Prostate gland (tissue), 2 donors: ENCODE data around the gene C13orf42.

Source experiments
- CTCF ChIP-seq, 4 experiments: fragments of 200-600 bp in 2 of 4; fragments of 450-650 bp in 2 of 4; sonication (generic) in 2 of 4; IDR thresholded peaks; 1 replicate in 3 of 4; 2 replicates in 1 of 4; pipeline ENCODE4 v1.5.1; 2016 to 2019; ENCODE audit warnings: antibody characterized with exemption in 4 of 4, mild to moderate bottlenecking in 2 of 4, moderate library complexity in 2 of 4
- POLR2A ChIP-seq: fragments of 450-650 bp; IDR thresholded peaks from one replicate; pipeline ENCODE4 v1.6.1; 2016; ENCODE audit warnings: antibody characterized with exemption, mild to moderate bottlenecking

GRCh38 chr13:51040431-51040830 lies 70.6 kb downstream of the C13orf42 start:
- no peak for TF ChIP-seq POLR2A
- no peak for TF ChIP-seq CTCF (IDR thresholded peaks at IDR 0.05)
